Fibroblast of villous mesenchyme (primary cell): ENCODE data around the gene GABRB1. TPM values are rescaled to one million over a fixed set of nuclear protein-coding genes. Genes with fewer than 3 reads are reported as not detected.
A peak's percentile ranks its signal among the peaks of the same experiment; 100 is the strongest.

Source experiments
- DNase-seq: peaks from one replicate; pipeline ENCODE4 v3.0.0-alpha.2; 2010; ENCODE audit warnings: low read depth
- H3K4me3 ChIP-seq: 2 replicates; pipeline ENCODE4 v1.5.1; 2011; ENCODE audit warnings: low read depth, mild to moderate bottlenecking, low read length
- total RNA-seq: library from RNA; depleted of rRNA; stranded (reverse); fragments of >200 nt; gene quantifications from 2 replicates; pipeline ENCODE4 v1.2.3, GENCODE V29; 2012
- TF ChIP-seq, protein P1 (sequence below): IDR thresholded peaks from 2 replicates; pipeline ENCODE4 v1.5.1; 2012; ENCODE audit warnings: low read depth, mild to moderate bottlenecking, low read length; ENCODE audit not compliant: insufficient read depth

Gene GABRB1
- 0.32 TPM in 1 of 2 replicates, not detected in the other for total RNA-seq

DNA sequence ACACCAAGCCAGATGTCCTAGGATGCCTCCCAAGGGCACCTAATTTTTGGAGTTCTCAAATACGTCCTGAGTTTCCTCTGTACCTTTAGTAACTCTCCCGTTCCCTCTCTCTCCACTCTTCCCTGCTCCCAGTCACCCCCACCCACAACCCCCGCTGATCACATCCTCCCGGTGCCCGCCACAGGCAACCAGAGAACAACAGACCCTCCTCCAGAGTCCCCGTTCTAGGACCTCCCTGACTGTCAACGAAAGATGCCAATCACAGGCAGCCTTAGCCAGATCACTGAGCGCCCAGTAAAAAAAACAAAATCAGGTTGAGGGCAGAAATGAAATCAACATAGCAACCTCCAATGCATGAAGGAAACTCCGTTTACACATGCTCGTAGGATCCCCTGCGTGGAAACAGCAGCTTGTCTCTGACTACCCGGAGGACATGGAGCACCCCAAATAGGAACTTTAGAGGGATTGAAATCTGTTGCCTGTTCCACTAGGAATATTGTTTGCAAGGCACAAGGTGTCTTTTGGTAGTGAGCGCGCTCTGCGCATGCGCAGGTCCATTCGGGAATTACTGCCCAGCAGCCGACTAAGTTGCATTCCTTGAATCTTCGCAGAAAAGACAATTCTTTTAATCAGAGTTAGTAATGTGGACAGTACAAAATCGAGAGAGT lies at the start of gene GABRB1:
GABRB1 (plus strand) TSS at position 557 of the 668 bp plus-strand sequence.
- peak; percentile 31 for DNase-seq
- peak within 1 kb of the TSS; percentile 39 for H3K4me3 ChIP-seq
- TF ChIP-seq, protein P1, sequence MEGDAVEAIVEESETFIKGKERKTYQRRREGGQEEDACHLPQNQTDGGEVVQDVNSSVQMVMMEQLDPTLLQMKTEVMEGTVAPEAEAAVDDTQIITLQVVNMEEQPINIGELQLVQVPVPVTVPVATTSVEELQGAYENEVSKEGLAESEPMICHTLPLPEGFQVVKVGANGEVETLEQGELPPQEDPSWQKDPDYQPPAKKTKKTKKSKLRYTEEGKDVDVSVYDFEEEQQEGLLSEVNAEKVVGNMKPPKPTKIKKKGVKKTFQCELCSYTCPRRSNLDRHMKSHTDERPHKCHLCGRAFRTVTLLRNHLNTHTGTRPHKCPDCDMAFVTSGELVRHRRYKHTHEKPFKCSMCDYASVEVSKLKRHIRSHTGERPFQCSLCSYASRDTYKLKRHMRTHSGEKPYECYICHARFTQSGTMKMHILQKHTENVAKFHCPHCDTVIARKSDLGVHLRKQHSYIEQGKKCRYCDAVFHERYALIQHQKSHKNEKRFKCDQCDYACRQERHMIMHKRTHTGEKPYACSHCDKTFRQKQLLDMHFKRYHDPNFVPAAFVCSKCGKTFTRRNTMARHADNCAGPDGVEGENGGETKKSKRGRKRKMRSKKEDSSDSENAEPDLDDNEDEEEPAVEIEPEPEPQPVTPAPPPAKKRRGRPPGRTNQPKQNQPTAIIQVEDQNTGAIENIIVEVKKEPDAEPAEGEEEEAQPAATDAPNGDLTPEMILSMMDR, result no peak

DNA sequence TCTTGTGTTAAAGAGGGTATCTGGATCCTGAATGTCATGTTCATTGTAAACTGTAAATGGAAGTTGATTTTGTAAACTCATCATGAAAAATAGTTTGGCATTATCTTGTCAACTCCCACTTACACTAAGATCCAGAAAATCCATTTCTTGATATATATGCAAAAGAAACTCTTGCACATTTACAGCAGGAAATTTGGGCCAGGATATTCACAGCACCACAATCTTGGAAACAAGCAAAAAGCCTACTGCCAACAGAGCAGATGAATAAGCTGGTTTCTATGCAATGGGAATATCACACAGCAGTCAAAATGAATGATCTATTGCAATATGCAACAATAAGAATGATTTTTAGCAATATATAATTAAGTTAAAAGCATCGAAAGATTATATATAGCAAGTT lies 46.6 kb upstream of the GABRB1 start:
- TF ChIP-seq, protein P1, result no peak
- no peak for DNase-seq
- H3K4me3 ChIP-seq, result no peak overlapping the region

DNA sequence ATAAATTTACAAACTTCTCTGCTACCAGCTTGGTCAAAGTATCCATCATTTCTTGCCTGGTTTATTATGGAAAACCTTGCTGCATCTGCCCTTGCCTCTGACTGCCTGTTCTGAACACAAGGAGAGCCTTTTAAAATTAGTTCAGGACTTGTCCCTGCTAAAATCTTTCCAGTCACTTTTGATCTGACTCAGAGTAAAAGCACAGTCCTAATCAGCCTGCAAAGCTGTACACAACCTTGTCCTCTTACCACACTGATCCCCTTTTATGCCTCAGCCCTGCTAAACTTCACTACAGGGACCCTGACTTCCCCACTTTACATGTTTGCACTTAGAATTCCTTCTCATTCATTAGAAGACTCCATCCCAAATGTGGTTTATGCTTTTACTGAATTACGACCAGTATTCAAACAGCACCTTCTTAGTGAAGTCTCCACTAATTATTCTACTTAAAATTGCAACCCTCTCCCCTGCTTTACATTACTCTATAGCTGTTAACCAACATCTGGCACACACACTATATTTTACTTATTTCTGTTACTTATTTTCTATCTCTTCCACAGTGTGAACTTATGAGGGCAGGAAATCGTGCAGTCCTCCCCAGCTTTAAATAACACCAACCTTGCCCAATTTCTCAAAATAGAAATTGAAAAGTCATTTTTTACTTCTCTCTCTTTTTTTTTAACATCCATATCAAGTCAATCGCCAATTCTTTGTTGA lies 44.3 kb upstream of the GABRB1 start:
- no peak for DNase-seq
- TF ChIP-seq, protein P1, result no peak
- no peak overlapping the region for H3K4me3 ChIP-seq

DNA sequence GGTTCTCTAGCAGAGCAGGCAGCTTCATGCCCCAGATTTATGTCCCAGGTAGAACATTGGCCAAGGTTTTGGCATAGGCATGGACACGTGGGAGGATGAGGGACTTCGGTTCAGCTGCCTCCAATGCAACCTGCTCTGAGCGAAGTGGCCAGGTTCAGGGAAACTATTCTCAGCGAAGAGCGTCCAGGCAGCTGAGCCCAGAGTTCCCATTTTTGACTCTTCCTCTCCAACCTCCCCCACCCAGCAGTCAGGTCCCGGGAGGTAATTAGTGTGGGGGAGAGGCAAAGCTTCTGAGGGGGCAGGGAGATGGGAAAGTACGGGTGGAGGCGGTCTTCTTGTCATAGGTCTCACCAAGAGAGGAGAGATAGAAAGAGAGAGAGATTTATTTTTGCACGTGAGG lies 39.0 kb upstream of the GABRB1 start:
- H3K4me3 ChIP-seq, result no peak overlapping the region
- no peak for DNase-seq
- TF ChIP-seq, protein P1, result no peak

DNA sequence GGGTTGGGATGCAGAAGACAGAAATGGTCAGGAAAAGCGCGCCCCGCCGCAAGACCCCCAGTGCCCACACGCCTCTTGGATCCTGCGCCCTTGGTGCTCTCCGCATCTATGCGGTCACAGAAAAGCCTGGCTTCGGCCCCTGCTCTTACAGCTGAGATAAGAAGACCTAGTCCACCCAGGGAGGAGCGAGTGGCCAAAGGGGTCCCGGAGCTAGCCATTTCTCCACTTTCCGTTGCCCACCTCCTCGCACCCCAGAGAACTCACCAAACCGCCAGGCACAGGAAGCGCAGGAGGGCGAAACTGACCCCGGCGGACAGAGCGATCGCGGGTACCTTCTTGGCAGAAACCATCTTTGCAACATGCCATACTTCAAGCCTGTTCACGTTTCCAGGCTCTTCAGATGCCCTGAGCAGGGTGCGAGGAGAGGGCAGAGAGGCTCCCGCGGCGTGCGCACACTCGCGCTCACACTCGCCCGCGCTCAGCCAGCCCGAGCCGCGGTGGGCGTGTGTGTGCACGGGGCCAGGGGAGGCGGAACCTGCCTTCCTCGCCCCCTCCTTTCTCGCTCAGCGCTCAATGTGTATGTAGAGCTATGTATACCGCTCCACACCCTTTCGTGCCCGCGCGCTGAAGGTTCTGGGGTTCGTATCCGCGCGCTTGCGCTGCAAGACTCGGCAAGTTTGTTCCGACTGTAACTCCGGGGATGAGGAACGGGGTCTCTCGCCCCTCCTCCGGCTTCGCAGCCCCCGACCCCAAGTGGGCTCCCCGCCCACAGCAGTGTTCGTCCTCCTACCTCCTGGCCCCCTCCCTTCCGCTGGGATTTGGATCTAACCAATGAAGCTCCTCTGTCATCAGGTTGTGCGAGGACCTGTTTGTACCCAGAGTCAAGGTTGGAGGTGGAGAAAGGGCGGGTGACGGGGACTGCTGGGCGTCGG lies 38.0 kb upstream of the GABRB1 start, which contains the start of gene GABRA4:
GABRA4 (minus strand) TSS at position 507 of the 932 bp plus-strand sequence; CDS start at position 350, 157 bp downstream.
- no peak for DNase-seq
- TF ChIP-seq, protein P1, result no peak
- no peak within 1 kb of the TSS for H3K4me3 ChIP-seq

DNA sequence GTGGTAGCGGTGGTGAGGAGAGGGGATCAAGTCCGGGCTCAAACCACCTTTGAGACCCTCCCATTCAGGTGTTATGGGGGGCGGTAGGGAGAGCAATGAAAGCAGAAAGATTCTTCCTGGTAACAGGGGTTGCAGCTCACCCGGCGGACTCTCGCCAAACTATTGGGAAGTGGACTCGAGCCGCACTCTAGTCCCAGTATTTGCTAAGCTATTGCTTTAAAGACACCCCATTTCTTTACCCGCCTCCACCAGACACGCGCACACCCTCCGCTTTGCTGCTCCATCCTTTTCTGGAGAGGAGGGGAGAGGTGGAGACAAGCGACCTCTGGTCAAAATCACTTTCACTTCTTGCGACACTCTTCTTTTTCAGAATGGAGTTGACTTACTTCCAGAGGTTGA lies 37.4 kb upstream of the GABRB1 start:
- DNase-seq, result no peak
- TF ChIP-seq, protein P1, result no peak
- no peak overlapping the region for H3K4me3 ChIP-seq
